Measurements from ENCODE around the gene ATP6V0B.

ATP6V0B gene

GRCh38 chr1:43946236-43947060 lies 28.3 kb upstream of the ATP6V0B start, which contains the start of gene IPO13:
TSS of gene IPO13 (plus strand) at chr1:43946950. CDS start at chr1:43947601, 651 bp downstream.
- peak; percentile 78 for DNase-seq (ENCODE audit: low read depth, low spot score)

DNA sequence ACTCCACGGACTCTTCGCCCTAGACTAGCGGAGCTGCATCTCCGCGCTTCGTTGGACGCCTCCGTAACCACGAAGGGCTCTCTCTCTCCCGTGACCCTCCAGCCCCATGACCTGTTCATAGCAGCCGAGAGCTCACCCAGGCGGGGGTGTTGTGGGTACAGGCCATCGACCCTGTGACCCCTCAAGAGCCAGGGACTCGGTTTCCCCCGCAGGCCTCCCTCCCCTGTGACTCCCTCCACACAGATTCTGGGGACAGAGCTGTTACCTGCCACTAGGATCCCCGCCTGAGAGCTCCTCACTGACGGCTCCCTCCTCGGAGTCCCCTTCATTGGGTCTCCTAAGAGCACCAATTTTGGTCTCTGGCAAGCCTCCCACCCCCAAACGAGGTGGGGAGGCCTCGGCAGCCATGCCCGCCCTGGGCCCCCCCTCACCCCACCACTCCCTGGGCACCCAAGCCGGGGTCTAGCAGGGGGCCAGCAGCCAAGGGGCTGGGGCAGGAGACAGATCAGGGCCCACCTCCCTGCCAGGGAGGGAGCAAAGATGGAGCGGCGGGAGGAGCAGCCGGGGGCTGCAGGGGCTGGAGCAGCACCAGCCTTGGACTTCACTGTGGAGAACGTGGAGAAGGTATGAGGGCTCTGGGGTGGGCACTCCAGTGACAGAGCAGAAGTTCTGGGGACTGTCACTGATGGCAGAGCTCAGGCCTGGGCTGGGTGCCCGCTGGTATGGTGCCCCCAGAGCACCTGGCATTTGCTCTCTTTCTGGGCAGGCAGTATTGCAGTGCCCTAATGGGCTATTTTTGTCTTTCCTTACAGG lies 27.5 kb upstream of the ATP6V0B start:
- DNase-seq (ENCODE audit: low read depth, low spot score), result no peak

DNA sequence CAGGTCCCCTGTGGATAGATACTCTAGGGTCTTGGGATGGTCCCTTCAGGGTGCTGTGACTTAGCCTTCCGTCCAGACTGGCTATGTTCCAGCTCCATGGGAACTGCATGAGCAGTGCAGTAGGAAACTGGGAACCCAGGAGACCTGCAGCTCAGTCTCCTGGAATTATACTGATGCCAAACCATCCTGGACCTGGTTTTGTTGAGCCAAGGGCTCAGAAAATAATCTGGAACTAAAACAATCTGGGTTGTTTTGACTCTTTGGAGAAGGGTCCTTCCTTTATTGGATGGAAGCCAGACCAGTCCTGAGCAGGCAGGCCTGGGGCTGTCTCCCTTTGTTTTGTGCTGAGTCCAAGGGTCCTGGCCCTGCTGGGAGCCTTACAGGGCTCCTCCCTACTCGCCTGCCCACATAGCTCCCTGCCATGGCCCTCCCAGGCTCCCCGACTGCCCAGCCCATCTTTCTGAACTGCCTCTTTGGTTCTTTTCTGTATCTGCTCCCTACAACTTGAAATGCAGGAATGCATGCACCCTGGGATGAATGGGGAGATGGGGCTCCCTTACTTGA lies 26.8 kb upstream of the ATP6V0B start:
- DNase-seq (ENCODE audit: low read depth, low spot score), result no peak

DNA sequence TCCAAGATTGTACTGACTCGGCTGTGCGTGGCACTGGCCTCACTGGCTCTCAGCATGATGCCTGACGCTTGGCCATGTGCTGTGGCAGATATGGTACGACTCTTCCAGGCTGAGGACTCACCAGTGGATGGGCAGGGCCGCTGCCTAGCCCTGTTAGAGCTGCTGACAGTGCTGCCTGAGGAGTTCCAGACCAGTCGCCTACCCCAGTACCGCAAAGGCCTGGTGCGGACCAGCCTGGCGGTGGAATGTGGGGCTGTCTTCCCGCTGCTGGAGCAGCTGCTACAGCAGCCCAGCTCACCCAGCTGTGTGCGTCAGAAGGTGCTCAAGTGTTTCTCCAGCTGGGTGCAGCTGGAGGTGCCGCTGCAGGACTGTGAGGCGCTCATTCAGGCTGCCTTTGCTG lies 25.1 kb upstream of the ATP6V0B start:
- DNase-seq (ENCODE audit: low read depth, low spot score), result no peak

- no peak for DNase-seq (ENCODE audit: low read depth, low spot score)
These were observed 23.5 kb upstream of the ATP6V0B start for GRCh38 chr1:43951021-43951985.

DNA sequence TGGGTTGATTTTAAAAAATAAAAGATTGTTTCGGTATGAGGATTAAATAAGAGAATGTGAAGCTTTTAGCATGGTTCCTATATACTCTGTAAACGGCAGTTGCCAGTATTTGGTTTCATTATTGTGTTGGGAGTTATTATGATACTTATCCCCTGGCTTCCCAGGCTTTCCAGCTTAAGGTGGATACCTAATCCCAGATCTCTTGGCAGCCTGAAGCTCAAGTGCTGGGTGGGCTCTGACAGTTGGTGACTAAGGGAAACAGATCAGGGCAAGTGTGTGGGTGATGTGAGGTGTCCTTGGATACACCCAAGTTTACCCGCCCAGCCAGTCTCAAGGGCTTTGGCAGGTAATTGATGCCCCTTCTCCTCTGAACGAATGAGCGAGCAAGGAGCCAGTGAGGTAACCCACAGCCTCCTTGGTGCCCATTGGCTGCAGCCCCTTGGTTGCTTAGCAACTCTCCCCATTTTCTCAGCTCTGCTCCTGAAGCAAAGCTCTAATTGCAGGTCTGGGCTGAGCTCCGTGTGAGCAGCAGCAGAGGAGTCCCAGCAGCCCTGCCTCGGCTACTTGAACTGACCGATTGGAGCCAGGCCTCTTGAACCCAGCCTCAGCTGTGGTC lies 21.9 kb upstream of the ATP6V0B start:
- DNase-seq (ENCODE audit: low read depth, low spot score), result no peak

DNA sequence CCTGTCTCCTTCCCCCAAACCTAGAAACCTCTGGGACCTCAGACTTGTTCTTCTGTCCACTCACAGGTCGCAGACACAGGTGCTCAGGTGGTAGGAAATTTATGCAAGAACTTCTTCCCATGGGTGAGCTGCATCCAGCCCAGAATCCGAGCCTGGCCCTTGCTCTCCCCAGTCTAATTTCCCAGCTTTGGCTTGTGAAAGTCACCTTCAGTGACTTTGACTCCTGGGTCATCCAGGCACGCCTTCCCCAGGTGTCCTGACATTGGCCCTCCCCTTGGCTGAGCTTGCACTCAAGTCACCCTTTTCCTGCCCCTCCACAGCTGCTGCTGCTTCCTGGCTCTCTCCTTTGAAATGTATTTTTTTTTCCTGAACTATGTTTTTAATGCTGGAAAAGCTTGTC lies 21.4 kb upstream of the ATP6V0B start:
- no peak for DNase-seq (ENCODE audit: low read depth, low spot score)

DNA sequence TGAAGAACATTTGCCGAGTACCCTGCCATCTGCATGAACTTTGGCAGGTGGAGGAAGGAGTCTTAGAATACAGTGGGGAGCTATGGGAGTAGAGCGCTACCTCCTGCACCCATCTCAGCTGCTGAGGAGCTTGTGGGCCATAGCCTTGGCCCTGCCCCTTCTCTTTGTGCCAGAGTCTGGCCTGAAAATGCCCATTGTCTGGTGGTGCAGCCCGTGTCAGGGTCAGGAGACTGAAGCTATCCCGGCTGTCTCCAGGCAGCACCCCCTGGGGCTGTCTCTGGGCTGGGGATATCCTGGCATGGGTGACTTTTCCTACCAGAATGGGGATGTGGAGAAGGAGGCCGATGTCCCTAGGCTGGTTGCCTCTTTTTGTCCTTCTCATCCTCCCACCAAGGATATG lies 20.7 kb upstream of the ATP6V0B start:
- DNase-seq (ENCODE audit: low read depth, low spot score), result no peak

- DNase-seq (ENCODE audit: low read depth, low spot score), result no peak
These were observed 18.5 kb upstream of the ATP6V0B start for GRCh38 chr1:43956234-43956633.

- no peak for DNase-seq (ENCODE audit: low read depth, low spot score)
These were observed 17.2 kb upstream of the ATP6V0B start for GRCh38 chr1:43957407-43958040.

DNA sequence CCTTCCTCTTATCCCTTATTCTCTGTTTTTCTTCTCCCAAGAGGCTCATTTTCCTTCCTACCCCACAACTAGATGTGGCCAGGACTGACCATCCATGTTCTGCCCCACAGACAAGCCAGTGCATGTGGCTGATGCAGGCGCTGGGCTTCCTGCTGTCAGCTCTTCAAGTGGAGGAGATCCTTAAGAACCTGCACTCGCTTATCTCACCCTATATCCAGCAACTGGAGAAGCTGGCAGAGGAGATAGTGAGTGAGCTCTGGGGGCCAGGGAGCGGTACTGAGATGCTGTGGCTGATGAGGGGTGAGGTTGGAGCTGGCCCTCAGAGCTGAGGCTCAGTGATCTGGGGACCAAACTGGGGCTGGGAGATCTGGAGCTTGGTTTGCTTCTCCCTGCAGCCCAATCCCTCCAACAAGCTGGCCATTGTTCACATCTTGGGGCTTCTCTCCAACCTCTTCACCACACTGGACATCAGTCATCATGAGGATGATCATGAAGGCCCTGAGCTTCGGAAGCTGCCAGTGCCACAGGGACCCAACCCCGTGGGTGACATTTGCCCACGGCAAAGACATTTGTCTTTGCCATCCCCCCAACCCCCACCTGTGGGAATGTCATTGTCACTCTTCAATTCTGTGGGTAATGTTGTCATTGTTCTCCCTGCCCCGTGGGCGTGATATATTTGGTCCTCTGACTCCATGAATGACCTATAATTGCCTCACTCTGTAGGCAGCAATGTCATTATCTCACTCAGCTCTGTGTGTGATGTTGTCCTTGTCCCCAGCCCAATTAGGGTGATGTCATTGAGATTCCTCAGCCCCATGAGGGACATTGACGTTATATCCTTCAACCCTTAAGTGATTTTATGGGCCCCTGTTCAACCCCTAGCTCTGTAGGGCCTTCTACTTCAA lies 16.2 kb upstream of the ATP6V0B start:
- DNase-seq (ENCODE audit: low read depth, low spot score), result no peak

DNA sequence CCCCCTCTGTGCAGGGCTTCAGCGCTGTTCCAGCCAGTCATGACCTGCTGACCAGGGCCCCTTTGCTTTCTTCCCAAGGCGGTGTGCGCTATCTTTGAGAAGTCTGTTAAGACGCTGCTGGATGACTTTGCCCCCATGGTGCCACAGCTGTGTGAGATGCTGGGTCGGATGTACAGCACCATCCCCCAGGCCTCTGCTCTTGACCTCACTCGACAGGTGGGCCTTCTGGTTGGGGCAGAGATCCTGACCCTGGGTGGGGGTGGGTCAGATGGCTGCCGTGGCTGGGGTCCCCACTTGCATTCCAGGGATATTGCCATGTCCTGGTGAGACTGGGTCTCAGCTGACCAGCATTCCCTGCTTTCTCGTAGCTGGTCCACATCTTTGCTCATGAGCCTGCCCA lies 14.0 kb upstream of the ATP6V0B start:
- no peak for DNase-seq (ENCODE audit: low read depth, low spot score)

- DNase-seq (ENCODE audit: low read depth, low spot score), result no peak
These were observed 13.1 kb upstream of the ATP6V0B start for GRCh38 chr1:43961692-43962091.

GRCh38 chr1:43962324-43962723 lies 12.4 kb upstream of the ATP6V0B start:
- no peak for DNase-seq (ENCODE audit: low read depth, low spot score)

DNA sequence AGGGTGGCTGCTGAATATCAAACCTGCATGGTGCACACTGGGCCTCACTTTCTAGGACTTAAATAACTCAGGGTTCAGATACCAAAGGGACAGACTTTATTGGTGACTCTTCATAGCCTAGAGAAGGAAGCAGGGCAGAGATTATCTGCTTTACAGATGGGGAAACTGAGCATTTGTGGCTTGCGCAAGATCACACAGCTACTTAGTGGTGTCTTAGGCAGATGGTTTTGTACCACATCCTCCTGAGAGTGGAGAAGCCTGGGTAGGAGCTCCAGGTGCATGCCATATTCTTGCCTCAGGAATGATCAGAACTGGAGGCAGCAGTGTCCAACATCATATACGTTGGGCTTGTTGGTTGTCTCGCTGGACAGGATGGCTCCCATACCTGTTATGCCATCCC lies 11.8 kb upstream of the ATP6V0B start:
- no peak for DNase-seq (ENCODE audit: low read depth, low spot score)

- DNase-seq (ENCODE audit: low read depth, low spot score), result no peak
These were observed 10.9 kb upstream of the ATP6V0B start for GRCh38 chr1:43963890-43964289.

DNA sequence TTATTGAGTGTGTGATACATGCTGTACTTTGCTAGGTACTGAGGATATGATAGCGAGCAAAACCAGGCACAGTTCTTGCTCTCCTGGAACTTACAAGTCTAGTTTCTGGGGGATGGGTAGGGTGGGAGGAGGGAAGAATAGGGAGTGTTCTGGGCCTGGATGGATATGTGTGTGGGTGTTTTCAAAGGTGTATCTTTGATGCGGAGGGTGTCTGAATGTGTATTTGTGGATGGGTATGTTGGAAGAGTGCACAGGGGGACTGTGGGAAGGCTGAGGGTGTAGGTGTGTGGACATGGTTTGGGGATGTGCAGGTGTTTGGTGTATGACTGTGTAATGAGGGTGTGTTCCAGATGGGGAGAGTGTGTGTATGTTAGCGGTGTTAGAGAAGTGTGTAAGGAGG lies 9.4 kb upstream of the ATP6V0B start:
- no peak for DNase-seq (ENCODE audit: low read depth, low spot score)

DNA sequence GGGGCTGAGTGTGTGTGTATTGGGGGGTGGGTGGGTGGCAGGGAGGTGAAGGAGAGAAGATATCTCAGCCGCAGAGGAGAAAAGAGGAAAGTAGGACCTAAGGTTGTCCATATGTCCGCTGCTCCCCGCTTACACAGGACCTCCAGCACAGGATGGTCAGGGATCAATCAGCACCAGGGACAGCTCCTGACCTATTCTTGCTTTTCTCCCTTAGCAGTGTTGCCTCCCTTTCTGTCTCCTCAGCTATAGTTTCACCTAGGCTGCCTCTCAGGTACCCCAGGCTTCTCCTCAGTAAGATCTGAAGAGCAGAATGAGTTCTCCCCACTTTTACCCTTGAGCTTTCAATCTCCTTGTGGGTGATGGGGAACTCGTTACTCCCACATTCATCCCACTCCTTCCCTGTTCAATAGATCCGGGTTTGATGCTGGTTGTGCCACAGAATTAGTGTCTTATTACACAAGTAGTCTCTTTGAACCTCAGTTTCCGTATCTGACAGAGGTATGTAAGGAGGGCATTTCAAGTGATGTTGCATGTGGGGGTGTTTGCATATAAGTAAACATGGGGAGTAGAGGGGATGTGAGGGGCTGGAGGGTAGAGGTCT lies 6.3 kb upstream of the ATP6V0B start:
- no peak for DNase-seq (ENCODE audit: low read depth, low spot score)

DNA sequence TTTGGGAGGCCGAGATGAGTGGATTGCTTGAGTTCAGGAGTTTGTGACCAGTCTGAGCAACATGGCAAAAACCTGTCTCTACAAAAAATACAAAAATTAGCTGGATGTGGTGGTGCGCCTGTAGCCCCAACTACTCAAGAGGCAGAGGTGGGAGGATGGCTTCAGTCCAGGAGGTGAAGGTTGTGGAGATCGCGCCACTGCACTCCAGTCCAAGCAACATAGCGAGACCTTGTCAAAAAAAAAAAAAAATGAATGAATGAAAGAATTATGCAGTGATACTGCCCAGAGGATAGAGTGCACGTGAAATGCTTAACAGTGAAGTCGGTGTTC lies 5.4 kb upstream of the ATP6V0B start:
- DNase-seq (ENCODE audit: low read depth, low spot score), result no peak
